Measurements from ENCODE around the gene ABHD12.

ABHD12 gene

GRCh38 chr20:25345721-25346120, 44.9 kb downstream of the ABHD12 start:
- DNase-seq (ENCODE audit: low read depth): peak; percentile 97
- no peak overlapping the region for H3K4me3 ChIP-seq (ENCODE audit: low read depth, low read length)
- TF ChIP-seq CTCF (IDR thresholded peaks at IDR 0.05; ENCODE audit: control insufficient read depth, extremely low read depth, insufficient read depth): no peak

- no peak for TF ChIP-seq CTCF (IDR thresholded peaks at IDR 0.05; ENCODE audit: control insufficient read depth, extremely low read depth, insufficient read depth)
- H3K4me3 ChIP-seq (ENCODE audit: low read depth, low read length): no peak overlapping the region
- no peak for DNase-seq (ENCODE audit: low read depth)
Measured at GRCh38 chr20:25344634-25345033, 46.0 kb downstream of the ABHD12 start.

GRCh38 chr20:25341716-25342680, 48.6 kb downstream of the ABHD12 start:
- no peak overlapping the region for H3K4me3 ChIP-seq (ENCODE audit: low read depth, low read length)
- no peak for DNase-seq (ENCODE audit: low read depth)
- no peak for TF ChIP-seq CTCF (IDR thresholded peaks at IDR 0.05; ENCODE audit: control insufficient read depth, extremely low read depth, insufficient read depth)

GRCh38 chr20:25340380-25340779, 50.3 kb downstream of the ABHD12 start:
- TF ChIP-seq CTCF (IDR thresholded peaks at IDR 0.05; ENCODE audit: control insufficient read depth, extremely low read depth, insufficient read depth): no peak
- no peak for DNase-seq (ENCODE audit: low read depth)
- no peak overlapping the region for H3K4me3 ChIP-seq (ENCODE audit: low read depth, low read length)

- TF ChIP-seq CTCF (IDR thresholded peaks at IDR 0.05; ENCODE audit: control insufficient read depth, extremely low read depth, insufficient read depth): no peak
- DNase-seq (ENCODE audit: low read depth): no peak
- no peak overlapping the region for H3K4me3 ChIP-seq (ENCODE audit: low read depth, low read length)
Measured at GRCh38 chr20:25339608-25340007, 51.0 kb downstream of the ABHD12 start.

GRCh38 chr20:25338112-25339023, 52.3 kb downstream of the ABHD12 start:
- DNase-seq (ENCODE audit: low read depth): no peak
- peak; percentile 13; the same call in 1 of the 2 replicates for TF ChIP-seq CTCF (IDR thresholded peaks at IDR 0.05; ENCODE audit: control insufficient read depth, extremely low read depth, insufficient read depth)
- H3K4me3 ChIP-seq (ENCODE audit: low read depth, low read length): no peak overlapping the region

Measured in LNCaP clone FGC (cell line).